Measurements from ENCODE around the gene CTIF.

DNA sequence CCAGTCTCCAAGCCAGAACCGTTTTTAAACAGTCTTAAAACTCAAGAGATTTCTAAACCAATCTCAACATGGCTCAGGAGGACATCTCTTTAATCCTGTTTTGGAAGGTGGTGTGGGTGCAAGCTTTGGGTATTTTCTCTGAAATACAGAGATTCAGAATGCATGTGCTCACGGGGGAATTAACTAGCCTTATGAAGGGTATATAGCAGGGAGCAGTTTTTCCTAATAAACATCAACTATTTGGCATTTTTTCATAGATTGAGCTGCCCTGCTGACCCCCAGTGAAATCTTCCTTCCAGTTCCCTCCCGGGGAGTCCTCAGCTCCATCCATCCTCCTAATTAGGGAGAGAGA, 289.3 kb downstream of the CTIF start:
- TF ChIP-seq POLR2AphosphoS5 (IDR thresholded peaks at IDR 0.05): no peak
- TF ChIP-seq, protein P1, sequence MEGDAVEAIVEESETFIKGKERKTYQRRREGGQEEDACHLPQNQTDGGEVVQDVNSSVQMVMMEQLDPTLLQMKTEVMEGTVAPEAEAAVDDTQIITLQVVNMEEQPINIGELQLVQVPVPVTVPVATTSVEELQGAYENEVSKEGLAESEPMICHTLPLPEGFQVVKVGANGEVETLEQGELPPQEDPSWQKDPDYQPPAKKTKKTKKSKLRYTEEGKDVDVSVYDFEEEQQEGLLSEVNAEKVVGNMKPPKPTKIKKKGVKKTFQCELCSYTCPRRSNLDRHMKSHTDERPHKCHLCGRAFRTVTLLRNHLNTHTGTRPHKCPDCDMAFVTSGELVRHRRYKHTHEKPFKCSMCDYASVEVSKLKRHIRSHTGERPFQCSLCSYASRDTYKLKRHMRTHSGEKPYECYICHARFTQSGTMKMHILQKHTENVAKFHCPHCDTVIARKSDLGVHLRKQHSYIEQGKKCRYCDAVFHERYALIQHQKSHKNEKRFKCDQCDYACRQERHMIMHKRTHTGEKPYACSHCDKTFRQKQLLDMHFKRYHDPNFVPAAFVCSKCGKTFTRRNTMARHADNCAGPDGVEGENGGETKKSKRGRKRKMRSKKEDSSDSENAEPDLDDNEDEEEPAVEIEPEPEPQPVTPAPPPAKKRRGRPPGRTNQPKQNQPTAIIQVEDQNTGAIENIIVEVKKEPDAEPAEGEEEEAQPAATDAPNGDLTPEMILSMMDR (IDR thresholded peaks at IDR 0.05 in 8 of 11, conservative IDR thresholded peaks at IDR 0.05 in 3 of 11): no peak
